Stimulated activated CD4-positive, alpha-beta T cell treated with anti-CD3 and anti-CD28 coated beads, Interleukin-12 subunit alpha, Interleukin-12 subunit beta, amount 100 ng/mL, for 48 hours (primary cell): Measurements from ENCODE around the gene TJAP1.
"Not testable (repeated sequence)": the region's sequence is repeated elsewhere in the genome, so short reads cannot be mapped to it uniquely, and the experiment has no call there.

Experiments used
- DNase-seq, 3 donors: peaks; one replicate each; pipeline ENCODE4 v3.0.0-alpha.2; 2020; ENCODE audit warnings: low read depth in 2 of 3, low spot score in 1 of 3

Gene TJAP1

GRCh38 chr6:43478008-43478372, 620 bp downstream of the TJAP1 start:
- no peak for DNase-seq

- DNase-seq = no peak
Measured at GRCh38 chr6:43481075-43481474, 3.7 kb downstream of the TJAP1 start.

- DNase-seq = no peak
Measured at GRCh38 chr6:43481591-43482236, 4.3 kb downstream of the TJAP1 start.

GRCh38 chr6:43488667-43489276, 11.4 kb downstream of the TJAP1 start:
- DNase-seq = no peak

- no peak for DNase-seq
Measured at GRCh38 chr6:43489277-43490072, 12.1 kb downstream of the TJAP1 start.

GRCh38 chr6:43490523-43490939, 13.2 kb downstream of the TJAP1 start:
- DNase-seq = no peak

- no peak for DNase-seq
Measured at GRCh38 chr6:43491750-43492661, 14.6 kb downstream of the TJAP1 start.

GRCh38 chr6:43492673-43493072, 15.3 kb downstream of the TJAP1 start:
- DNase-seq = no peak

- no peak for DNase-seq
Measured at GRCh38 chr6:43493230-43493629, 15.9 kb downstream of the TJAP1 start.

- no peak for DNase-seq
Measured at GRCh38 chr6:43493833-43494232, 16.5 kb downstream of the TJAP1 start.

GRCh38 chr6:43494321-43494720, 17.0 kb downstream of the TJAP1 start:
- no peak for DNase-seq

- DNase-seq = no peak
Measured at GRCh38 chr6:43494766-43495165, 17.4 kb downstream of the TJAP1 start.

- DNase-seq = no peak
Measured at GRCh38 chr6:43495409-43495941, 18.1 kb downstream of the TJAP1 start.

GRCh38 chr6:43496370-43497128, 19.2 kb downstream of the TJAP1 start:
- no peak for DNase-seq

- DNase-seq = no peak
Measured at GRCh38 chr6:43497129-43497396, 19.7 kb downstream of the TJAP1 start.

GRCh38 chr6:43497689-43498088, 20.3 kb downstream of the TJAP1 start:
- no peak for DNase-seq

- DNase-seq = not testable (repeated sequence)
Measured at GRCh38 chr6:43498291-43498690, 20.9 kb downstream of the TJAP1 start.

- no peak for DNase-seq
Measured at GRCh38 chr6:43499028-43499815, 21.9 kb downstream of the TJAP1 start.

- DNase-seq = no peak
Measured at GRCh38 chr6:43500921-43501320, 23.6 kb downstream of the TJAP1 start.

- DNase-seq = no peak
Measured at GRCh38 chr6:43502666-43503065, 25.3 kb downstream of the TJAP1 start.
